HG02973 (cell line): Measurements from ENCODE around the gene SNCG.
"Not testable (repeated sequence)": the region's sequence is repeated elsewhere in the genome, so short reads cannot be mapped to it uniquely, and the experiment has no call there.

Source experiments
- ATAC-seq: cut with Tn5 transposase; IDR thresholded peaks from one replicate; pipeline ENCODE4 v1.9.1; 2021; ENCODE audit warnings: moderate library complexity; ENCODE audit not compliant: unreplicated experiment

Gene SNCG

DNA sequence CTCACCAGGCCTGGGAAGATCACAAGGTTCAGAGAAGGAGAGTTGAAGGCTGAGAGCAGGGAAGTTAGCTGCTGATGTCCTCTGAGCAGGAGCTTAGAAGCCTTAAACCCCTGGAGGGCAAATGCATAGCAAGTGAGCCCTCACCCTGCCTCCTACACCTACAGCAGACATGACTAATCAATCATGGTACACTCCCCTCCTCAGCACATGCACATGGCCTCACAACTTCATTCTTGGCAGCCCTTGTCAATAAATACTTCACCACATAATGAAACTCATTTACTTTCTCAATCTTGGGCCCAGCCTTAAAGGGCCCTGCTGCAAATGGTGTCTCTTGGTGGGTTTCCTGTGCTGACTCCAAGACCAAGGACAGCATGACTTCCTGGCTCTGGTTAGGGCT, 13.9 kb upstream of the SNCG start:
- no peak for ATAC-seq

DNA sequence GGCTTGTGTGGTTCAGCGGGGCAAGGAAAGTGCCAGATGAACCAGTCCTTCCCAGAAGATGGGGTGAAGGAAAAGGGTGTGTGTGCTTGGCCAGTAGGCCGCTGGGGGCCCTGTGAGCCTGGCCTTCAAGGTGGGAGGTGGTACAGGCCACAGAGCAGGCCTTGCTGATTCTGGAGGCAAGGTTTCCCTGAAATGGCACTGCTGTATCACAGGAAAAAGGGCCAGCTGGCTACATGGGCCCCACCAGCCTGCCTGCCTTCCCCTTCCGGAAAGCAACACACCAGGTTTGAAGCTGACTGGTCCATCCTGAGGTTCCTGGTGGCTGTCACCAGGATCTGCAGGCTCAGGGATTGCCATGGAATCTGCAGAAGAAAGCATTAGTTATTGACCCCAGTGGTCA, 13.5 kb upstream of the SNCG start:
- no peak for ATAC-seq

DNA sequence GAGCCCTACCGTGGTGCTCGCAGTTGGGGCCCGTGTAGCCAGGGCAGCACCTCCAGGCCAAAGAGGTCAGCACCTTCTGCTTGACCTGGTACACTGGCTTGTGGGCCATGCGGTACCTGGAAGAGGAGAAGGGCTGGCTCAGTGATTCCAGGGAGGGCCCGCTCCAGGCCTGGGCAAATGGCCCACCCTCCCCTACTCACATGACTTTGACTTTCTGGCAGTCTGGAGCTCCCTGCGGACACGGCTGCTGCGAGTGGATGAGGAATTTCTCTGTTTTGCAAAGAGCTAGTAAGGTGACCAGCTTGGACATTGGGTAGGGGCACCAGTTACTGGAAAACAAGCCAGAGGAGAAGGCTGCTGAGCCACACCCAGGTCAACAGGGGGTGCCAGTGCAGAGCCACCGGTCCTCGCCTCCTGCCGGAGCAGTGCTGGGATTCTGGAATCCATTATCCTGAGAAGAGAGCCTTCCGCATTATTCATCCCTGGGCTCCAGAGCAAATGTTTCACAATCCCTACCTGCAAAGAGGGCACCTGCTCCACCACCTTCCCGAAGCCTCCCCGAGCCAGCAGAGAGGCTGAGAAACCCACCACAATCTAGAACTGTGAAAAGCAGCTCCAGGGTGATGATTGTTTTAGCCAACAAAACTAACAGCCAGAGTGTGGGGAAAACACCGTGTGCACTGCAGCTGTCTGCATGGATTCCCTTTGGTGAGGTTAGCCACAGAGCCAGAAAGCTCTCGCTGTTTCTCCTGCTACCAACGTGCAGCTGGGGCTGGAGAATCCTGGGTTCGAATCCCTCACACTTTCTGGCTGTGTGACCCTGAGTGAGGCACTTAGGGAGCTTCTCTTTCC, 12.8 kb upstream of the SNCG start:
- ATAC-seq, result no peak

DNA sequence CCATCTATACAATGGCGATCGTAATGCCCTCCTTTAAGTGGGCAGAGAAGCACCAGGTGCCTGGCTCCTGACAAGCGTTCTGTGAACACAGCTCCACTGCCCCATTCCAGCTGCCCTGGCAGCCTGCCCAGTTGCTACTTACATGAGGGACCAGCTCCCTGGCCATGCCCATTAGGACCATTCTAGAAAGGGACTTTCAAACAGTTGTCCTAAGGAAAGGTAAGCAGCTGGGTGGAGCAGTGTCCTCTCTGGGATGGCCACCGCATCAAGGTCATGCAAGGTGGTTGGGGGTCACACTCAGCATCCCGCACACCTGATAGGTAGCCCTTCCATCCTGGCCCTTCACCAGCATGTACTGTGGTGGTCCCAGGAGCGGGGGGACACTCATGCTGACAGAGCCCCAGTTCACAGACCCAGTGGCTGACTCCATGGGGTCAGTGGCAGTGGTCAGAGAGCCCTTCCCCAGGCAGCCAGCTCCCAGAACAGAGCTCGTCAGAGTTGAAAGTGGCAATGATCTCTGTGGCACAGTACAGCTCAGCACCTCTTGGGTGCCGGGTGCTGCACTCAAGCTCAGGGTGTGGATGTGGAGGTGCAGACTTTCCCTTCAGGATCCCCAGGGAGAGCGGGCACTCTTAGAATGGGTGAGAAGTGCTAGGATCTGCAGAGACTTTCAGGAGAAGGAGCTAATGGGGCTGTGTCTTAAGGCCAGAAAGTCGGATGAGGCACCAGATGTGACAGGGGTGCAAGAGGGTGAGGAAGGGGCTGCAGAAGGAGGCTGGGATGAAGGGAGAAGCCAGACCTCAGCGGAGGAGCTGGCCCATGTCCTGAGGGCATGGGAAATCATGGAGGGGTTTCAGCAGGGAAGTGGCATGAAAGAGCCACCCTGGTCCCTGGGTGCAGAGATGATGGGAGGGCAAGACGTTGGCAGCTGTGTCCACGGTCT, 11.9 kb upstream of the SNCG start:
- no peak for ATAC-seq

- ATAC-seq, result not testable (repeated sequence)
These were observed 10.6 kb upstream of the SNCG start for GRCh38 chr10:86947806-86948205.

DNA sequence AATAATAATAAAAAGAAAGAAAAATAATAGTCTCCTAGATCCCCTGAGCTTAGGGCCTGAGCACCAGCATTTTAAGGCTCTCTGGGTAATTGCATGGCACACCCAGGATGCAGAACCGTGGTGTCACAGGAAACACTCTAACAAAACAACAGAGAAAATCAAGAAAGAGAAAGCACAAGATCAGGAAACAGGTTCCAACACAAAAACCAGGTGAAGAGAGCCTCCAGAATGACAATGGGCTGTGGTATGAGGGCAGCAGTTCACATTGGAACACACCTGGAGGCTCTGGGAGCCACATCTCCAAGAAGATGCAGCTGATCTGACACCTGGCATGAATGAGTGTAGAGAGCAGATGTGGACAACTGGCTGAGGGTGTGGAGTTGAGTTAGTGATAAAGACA, 8.1 kb upstream of the SNCG start:
- ATAC-seq, result no peak

- ATAC-seq, result no peak
These were observed 7.1 kb upstream of the SNCG start for GRCh38 chr10:86951184-86951761.

GRCh38 chr10:86952106-86952505, 6.3 kb upstream of the SNCG start:
- ATAC-seq, result no peak

DNA sequence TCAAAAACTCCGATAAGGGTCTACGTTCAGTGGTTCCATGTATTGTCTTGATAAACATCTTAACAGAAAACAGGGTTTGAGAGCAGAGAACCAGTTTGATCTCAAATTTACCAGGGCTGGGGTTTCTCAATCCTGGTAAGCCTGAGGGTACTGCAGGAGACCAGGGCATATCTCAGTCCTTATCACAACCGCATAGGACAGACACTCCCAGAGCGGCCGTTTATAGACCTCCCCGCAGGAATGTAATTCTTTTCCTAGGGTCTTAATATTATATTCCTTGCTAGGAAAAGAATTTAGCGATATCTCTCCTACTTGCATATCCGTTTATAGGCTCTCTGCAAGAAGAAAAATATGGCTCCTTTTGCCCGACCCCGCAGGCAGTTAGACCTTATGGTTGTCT, 5.7 kb upstream of the SNCG start:
- not testable (repeated sequence) for ATAC-seq

DNA sequence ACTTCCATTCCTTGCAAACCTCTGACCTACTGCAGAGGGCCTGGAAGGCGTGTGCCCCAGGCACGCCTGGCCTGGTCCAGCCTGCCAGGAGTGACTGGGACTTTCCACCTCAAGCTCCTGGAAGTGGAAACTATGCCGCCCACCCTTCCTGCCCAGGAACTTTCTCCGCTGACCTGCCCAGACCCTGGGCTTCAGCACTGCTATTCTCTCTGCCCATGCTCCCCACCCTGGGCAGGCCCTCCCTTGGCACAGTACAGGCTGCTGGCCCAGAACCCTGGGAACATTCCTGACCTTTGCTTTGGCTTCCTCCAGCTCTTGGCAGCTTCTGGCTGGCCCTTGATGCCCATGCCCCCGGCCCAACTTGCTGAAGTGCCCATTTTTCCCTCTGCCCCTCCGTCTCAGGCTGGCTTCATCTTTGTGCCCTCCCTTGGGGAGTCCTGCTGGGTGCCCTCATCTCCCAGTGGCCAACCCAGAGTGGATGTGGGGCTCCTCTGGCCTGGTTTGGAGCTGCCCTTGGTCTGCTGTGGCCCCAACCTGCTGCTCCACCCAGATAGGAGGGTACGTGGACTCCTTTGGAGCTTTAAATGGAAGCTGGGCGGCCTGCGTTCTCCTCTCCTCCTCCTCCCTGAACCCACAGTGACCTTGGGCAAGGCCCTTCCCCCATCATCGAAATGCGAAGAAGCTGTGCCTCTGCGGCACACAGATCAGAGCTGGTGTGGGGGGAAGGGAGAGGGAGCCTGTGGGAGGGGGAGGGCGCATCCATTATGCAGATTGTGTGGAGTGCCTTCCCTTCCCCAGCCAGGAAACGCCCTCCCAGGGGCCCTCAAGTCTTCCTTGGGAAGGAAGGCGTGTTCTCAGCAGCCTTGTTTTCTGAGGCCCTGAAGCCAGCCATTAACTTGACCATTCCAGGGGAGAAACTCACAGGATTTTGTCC, 4.4 kb upstream of the SNCG start:
- no peak for ATAC-seq

DNA sequence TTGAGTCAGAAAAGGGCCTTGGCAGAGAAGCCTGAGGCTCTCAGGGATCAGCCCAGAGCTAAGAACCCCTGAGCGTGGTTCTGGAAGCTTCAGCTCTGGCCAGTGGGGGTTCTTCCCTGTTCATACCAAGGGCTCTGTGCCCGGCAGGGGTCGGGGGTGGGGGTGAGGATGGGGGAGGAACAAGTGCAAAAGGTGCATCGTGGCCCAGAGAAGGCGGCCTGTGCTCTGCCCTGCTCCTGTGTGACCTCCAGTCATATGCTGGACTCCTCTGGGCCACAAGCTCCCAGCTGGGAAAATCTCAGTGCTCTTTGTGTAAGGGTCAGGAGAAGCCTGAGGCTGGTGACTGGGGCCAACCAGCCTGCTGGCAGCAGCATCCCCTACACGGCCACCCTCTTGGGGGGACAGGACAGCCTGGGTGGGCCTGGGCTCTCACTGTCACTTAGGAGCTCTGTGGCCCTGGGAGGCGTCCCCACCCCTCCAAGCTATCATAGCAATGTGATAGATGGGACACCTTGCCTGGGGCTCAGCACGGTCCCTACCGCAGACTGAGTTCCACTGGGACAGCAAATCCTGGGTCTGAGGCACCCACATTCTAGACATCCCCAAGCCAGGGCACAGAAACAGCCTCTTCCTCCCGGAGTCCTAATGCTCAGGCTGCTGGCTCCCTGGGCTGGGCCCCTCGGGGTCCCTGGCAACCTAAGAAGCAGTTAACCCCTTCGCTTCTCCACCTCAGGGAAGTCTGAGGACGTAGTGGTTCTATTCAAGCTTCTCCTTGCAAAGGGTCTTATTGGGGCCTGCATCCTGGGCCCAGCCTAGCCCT, 3.5 kb upstream of the SNCG start:
- ATAC-seq, result no peak

DNA sequence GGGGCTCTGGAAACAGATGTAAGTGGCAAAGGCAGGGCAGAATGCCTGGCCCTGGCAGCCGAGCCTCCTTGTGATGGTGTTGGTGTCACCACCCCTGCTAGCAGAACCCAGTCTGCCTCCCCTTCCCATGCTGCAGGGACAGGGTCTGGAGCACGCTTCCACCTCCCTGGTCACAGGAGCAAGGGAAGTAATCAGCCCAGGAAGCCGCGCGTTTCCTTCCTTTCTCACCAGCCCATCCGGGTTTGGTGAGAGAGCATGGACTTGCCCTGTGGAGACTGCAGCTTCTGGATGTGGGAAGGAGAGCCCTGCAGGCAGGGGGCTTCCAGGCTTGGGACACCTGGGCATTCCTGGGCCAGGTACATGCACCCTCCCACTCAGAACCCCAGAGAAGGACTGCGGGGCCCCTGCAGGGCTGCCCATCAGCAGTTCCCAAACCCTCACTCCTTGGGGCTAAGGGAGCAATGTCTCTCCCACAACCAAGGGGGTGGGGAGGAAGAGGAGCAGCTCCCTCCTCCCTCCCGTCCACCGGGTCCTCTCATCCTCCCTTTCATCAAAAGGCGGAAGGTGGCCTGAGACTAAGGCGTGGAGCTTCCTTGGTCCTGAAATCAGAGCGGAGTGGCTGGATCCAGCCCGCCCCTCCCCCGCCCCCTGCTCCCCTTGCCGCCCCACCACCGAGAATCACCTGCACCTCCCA, 2.8 kb upstream of the SNCG start:
- ATAC-seq, result no peak

GRCh38 chr10:86956195-86956847, 2.1 kb upstream of the SNCG start:
- no peak for ATAC-seq

DNA sequence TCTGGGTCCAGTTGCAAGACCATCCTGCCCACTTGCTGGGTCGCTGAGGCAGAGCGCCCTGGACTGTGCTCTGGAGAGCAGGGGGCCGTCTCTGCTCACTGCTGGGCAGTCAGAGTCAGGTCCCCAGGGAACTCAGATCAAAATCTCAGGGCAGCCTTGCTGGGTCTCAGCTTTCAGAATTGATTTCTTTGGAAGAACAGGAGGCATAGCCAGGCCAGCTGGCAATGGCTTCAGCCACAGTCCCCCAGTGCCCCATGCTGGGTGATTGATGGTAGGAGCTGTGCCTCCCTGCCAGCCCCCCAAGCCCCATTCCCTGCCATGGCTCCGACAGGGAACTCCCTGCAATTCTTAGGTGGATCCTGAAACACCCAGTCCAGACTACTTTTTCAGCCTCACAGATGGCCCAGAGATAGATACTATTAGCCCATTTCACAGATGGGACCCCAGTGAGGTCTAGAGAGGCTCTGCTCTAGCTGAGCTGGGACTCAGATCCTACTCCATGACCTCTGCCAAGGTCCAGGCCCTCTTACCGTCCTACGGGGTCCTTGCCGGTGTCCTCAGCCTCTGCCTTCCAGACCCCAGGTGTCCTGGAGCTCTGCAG, 1.5 kb upstream of the SNCG start:
- ATAC-seq, result no peak

DNA sequence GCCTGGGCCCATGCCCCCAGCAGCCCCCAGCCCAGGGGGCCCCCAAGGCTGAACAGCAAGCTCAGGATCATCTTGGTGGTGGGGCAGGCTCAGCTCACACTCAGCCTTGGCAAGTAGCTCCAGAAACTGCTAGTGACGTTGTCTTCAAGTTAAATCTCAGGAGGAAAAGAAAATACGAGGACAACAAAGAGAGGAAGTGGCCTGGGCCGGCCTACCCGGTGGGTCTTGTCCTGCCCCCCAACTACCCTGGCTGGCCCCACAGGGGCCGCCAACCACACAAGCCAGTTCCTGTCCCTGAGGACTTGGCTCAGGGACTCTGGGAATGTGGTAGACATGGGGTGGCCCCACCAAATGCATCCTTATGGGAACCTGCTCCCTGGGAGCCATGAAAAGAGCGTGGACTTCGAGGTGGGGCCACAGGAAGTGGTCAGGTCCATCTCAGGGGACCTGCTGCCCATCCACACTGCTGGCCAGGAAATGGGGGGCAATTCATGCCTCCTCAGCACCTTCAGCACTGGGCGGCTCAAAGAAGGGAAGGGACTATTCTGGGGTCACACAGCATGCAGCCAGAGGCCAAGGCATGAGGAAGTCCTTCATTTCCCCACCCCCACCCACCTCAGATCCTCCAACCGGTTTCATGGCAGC, 806 bp upstream of the SNCG start, which contains the start of gene MMRN2:
MMRN2 (minus strand) TSS at position 145 of the 645 bp plus-strand sequence; CDS start at position 71, 74 bp downstream.
- no peak for ATAC-seq

GRCh38 chr10:86958901-86959736, 720 bp downstream of the SNCG start:
- ATAC-seq, result no peak

GRCh38 chr10:86959737-86960002, 1.3 kb downstream of the SNCG start:
- no peak for ATAC-seq
